ENCODE data around the gene OLFM2. TPM values are rescaled to one million over a fixed set of nuclear protein-coding genes. Genes with fewer than 3 reads are reported as not detected.

Gene OLFM2
- polyA plus RNA-seq, 1 experiment, result 4.8 TPM

GRCh38 chr19:9970481-9970880 is 34.2 kb upstream of the OLFM2 start:
- TF ChIP-seq CTCF (IDR thresholded peaks at IDR 0.05; ENCODE audit: low read depth, low read length), result no peak
- no peak overlapping the region for H3K27ac ChIP-seq (ENCODE audit: low read depth, low read length)
- H3K27me3 ChIP-seq (ENCODE audit: control insufficient read depth, insufficient read depth, low read length), result no peaks in the 10 kb centered on the region
- CTCF ChIA-PET, result interaction anchor here (1.3 kb wide), 1 partner anchor 30 kb away, joined by 4 read pairs; no protein-coding TSS in a partner anchor
- H3K9me3 ChIP-seq (ENCODE audit: control insufficient read depth, insufficient read depth, low read length), result no peaks in the 10 kb centered on the region; the same call in 1 of the 2 replicates
- POLR2A ChIA-PET, result no interaction called here
- DNase-seq (ENCODE audit: low read depth, low spot score), result no peak
- no peak overlapping the region for H3K4me3 ChIP-seq (ENCODE audit: low read depth, low read length)

DNA sequence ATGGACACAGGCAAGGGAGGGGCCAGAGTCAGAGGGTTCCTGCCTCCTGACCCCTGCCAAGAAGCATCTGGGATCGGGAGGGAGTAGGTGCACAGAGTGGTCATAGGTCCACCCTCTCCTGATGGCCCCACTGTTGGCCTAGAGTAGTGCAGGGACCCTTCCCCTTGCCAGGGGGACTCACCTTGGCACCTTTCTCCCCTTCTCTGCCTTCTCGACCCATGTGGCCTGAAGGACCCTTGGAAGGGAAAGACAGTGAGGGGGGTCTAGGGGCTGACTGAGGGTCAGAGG is 33.3 kb upstream of the OLFM2 start:
- POLR2A ChIA-PET, result no interaction called here
- H3K4me3 ChIP-seq (ENCODE audit: low read depth, low read length), result no peak overlapping the region
- no peak overlapping the region for H3K27ac ChIP-seq (ENCODE audit: low read depth, low read length)
- DNase-seq (ENCODE audit: low read depth, low spot score), result no peak
- H3K9me3 ChIP-seq (ENCODE audit: control insufficient read depth, insufficient read depth, low read length), result no peaks in the 10 kb centered on the region; the same call in 1 of the 2 replicates
- TF ChIP-seq CTCF (IDR thresholded peaks at IDR 0.05; ENCODE audit: low read depth, low read length), result no peak
- no peaks in the 10 kb centered on the region for H3K27me3 ChIP-seq (ENCODE audit: control insufficient read depth, insufficient read depth, low read length)
- CTCF ChIA-PET, result no interaction called here

DNA sequence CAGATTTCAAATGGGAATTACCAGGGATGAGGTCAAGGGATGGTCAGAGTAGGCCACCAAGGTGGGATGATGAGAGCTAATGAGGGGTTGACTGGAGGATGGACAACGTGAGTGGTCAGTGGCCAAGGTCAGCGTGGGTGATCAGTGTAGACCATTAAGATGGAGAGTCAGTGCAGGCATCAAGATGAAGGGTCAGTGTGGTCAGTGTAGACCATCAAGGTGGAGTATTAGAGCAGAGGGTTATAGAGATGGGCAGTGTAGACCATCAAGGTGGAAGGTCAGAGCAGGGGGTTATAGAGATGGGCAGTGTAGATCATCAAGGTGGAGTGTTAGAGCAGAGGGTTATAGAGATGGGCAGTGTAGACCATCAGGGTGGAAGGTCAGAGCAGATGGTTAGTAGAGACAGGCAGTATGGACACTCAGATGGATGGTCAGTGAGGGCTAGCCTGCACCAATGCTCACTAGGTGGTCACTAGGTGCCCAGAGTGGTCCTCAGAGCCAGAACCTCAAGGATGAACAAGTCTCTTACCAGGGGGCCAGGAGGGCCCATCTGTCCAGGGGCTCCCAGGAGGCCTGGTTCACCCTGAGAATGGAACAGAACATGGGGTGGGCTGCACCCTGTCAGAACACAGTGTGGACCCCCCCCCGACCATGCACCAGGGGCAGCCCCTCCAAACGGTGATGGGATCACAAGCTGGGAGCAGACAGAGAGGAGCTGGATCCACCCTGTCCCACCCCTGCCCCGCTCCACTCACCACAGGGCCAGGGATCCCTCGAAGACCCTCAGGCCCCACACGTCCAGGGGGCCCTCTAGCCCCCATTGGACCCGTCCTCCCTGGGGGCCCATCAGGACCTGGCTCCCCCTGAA is 32.7 kb upstream of the OLFM2 start:
- TF ChIP-seq CTCF (IDR thresholded peaks at IDR 0.05; ENCODE audit: low read depth, low read length), result no peak
- POLR2A ChIA-PET, result no interaction called here
- no peak for DNase-seq (ENCODE audit: low read depth, low spot score)

GRCh38 chr19:9967326-9967725 is 31.0 kb upstream of the OLFM2 start:
- no peak for DNase-seq (ENCODE audit: low read depth, low spot score)
- no peak for TF ChIP-seq CTCF (IDR thresholded peaks at IDR 0.05; ENCODE audit: low read depth, low read length)
- Histone ChIP-seq H3K4me3 (ENCODE audit: low read depth, low read length) (no peak overlapping the region), H3K9me3 (ENCODE audit: control insufficient read depth, insufficient read depth, low read length) (no peaks in the 10 kb centered on the region), H3K27me3 (ENCODE audit: control insufficient read depth, insufficient read depth, low read length) (no peaks in the 10 kb centered on the region), H3K27ac (ENCODE audit: low read depth, low read length) (no peak overlapping the region)
- ChIA-PET CTCF (no interaction called here), POLR2A (no interaction called here)

More for the DNA sequence above, 32.7 kb upstream of the OLFM2 start:
- no peak overlapping the region for H3K27ac ChIP-seq (ENCODE audit: low read depth, low read length)
- no peak overlapping the region for H3K4me3 ChIP-seq (ENCODE audit: low read depth, low read length)
- H3K9me3 ChIP-seq (ENCODE audit: control insufficient read depth, insufficient read depth, low read length), result no peaks in the 10 kb centered on the region; the same call in 1 of the 2 replicates
- CTCF ChIA-PET, result no interaction called here
- H3K27me3 ChIP-seq (ENCODE audit: control insufficient read depth, insufficient read depth, low read length), result no peaks in the 10 kb centered on the region

GRCh38 chr19:9966448-9966847 is 30.1 kb upstream of the OLFM2 start:
- Histone ChIP-seq H3K27ac (ENCODE audit: low read depth, low read length) (no peak overlapping the region), H3K4me3 (ENCODE audit: low read depth, low read length) (no peak overlapping the region), H3K9me3 (ENCODE audit: control insufficient read depth, insufficient read depth, low read length) (no peaks in the 10 kb centered on the region), H3K27me3 (ENCODE audit: control insufficient read depth, insufficient read depth, low read length) (no peaks in the 10 kb centered on the region)
- ChIA-PET POLR2A (no interaction called here), CTCF (interaction anchor here (1.5 to 2.0 kb wide), 2 partner anchors 34 to 61 kb away, joined by 5 to 14 read pairs; no protein-coding TSS in a partner anchor)
- DNase-seq (ENCODE audit: low read depth, low spot score), result no peak
- no peak for TF ChIP-seq CTCF (IDR thresholded peaks at IDR 0.05; ENCODE audit: low read depth, low read length)
